8988T (cell line): ENCODE measurements around the gene CHRNA10.

ENCODE experiments used
- DNase-seq: peaks from one replicate; pipeline ENCODE4 v3.0.0; 2011

CHRNA10 gene

DNA sequence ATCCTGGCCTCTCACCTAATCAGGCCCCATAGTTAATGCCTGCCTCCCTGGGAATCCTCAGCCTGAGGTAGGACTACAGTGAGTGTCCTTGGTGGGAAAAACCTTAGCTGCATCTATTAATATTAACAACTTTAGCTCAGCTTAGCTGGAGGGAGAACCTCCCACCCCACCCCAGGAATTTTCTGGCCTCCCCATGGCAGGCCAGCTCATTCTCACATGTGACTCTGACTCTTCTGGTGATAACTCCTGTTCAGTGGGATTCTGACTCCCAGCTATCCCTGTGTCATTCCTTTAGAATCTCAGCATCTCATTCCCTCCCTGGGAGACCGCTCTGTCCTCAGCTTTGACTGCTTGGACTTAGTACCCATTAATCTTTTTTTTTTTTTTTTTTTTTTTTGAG lies 43.9 kb downstream of the CHRNA10 start:
- no peak for DNase-seq

GRCh38 chr11:3626250-3626960 lies 44.8 kb downstream of the CHRNA10 start:
- no peak for DNase-seq

- DNase-seq = no peak
These were observed 47.3 kb downstream of the CHRNA10 start for GRCh38 chr11:3623767-3624458.

- DNase-seq = no peak
These were observed 48.1 kb downstream of the CHRNA10 start for GRCh38 chr11:3623121-3623520.

DNA sequence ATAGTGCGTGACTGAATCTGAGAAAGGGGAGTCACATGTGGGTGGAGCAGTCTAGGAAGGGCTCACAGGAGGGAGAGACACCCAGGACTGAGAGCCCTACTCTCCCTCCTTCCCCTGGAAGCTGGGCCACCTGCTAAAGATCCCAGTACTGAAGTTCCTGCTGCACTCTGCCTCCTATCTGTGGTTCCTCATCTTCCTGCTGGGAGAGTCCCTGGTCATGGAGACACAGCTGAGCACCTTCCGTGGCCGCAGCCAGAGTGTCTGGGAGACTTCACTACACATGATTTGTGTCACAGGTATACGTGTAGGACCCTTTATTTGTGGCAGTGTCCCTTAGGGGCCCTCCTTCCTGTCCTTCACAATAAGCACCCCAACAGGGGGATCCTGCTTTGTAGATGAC lies 48.7 kb downstream of the CHRNA10 start:
- no peak for DNase-seq

DNA sequence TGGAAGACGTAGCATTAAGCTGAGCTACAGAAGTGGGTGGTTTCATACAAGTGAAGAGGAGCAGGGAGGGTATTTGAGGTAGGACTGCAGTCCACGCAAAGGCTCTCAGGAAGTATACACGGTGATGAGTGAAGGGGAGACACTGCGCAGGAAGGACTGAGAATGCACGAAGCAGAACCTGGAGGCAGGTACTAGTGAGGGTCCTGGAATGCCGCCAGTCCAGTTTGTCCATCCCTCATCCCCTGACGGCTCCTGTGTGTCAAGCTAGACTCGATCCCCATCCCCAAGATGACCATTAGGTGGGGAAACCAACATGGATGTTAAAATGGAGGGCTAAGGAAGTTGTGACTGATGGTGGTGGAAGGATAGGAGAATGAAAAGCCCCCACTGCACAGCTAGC lies 53.2 kb downstream of the CHRNA10 start:
- DNase-seq = no peak

DNA sequence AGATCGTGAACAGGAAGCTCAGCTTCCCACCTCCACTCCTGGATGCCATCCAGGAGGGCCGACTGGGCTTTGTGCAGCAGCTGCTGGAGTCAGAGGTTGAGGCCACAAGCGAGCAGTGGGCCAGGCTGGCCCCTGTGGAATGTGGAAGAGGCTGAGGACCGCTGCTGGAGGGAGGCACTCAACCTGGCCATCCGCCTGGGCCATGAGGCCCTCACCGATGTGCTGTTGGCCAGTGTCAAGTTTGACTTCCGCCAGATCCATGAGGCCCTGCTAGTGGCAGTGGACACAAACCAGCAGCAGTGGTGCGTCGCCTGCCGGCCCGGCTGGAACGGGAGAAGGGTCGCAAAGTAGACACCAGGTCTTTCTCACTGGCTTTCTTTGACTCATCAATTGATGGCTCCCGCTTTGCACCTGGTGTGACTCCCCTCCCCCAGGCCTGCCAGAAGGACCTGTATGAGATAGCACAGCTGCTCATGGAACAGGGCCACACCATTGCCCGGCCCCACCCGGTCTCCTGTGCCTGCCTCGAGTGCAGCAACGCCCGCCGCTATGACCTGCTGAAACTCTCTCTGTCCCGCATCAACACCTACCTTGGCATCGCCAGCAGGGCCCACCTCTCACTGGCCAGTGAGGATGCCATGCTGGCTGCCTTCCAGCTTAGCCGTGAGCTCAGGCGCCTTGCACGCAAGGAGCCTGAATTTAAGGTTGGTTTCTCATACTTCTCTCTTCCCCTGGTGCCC lies 54.3 kb downstream of the CHRNA10 start:
- DNase-seq = no peak

GRCh38 chr11:3615998-3616397 lies 55.2 kb downstream of the CHRNA10 start:
- no peak for DNase-seq
